Prostate gland (tissue), 1 donor: ENCODE measurements around the gene ALK.

Experiments used
- POLR2A ChIP-seq: fragments of 450-650 bp; IDR thresholded peaks from one replicate; pipeline ENCODE4 v1.6.1; 2016; ENCODE audit warnings: antibody characterized with exemption, mild to moderate bottlenecking
- POLR2AphosphoS5 ChIP-seq: sonication (generic); formaldehyde crosslinking; IDR thresholded peaks from one replicate; pipeline ENCODE4 v1.6.1; 2017; ENCODE audit warnings: antibody characterized with exemption

GRCh38 chr2:29253026-29253425, 668.4 kb downstream of the ALK start:
- TF ChIP-seq POLR2A (no peak), POLR2AphosphoS5 (no peak)
